VCaP (cell line): ENCODE measurements around the gene TMEM18.
A peak's percentile ranks its signal among the peaks of the same experiment; 100 is the strongest.

Experiments
- H3K27ac ChIP-seq: fragments of 450-650 bp; 2 replicates; pipeline ENCODE4 v1.5.1; 2017
- TF ChIP-seq, protein P1 (sequence below): fragments of 450-650 bp; conservative IDR thresholded peaks from 2 replicates; pipeline ENCODE4 v1.5.1; 2017; ENCODE audit warnings: mild to moderate bottlenecking, moderate library complexity

The TMEM18 gene

DNA sequence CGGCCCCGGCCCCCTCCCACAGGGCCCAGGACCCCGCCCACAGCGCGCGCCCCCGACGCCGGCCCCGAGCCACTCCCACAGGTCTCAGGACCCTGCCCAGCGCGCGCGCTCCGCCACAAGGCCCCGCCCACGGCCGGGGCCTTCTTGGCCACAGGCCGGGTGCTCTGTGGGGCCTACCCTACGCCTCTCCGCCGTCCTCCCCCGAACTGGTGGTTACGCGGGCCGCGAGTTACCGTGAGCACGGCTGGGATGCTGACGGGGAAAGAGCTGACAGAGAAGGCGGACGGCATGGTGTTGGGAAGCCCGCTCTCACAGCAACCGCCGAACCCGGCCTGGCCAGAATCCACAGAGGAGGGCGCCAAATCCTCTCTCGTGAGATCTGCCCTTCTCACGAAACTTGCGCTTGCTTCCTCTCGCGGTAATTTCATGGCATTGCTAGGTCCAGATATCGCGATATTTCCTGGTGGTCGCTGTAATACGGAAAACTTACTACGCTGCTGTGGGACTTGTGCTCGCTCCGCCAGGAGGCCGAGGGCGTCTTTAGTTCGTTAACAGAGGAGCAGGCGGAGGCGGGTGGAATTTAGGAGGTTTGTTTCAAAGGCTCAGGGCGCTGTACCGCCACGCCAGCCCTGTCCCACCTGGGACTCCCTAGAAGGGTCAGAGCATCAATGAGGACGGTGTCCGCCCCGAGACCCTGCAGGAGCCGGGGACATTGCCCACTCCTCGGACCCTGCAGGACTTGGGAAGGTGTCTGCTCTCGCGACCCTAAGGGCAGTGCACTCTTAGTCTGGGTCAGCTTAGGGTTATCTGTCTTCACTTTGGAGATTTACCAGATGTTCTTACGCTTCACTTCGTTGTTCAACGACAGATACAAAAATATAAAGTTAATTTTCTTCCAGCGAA is at the start of gene TMEM18:
Gene TMEM18 (minus strand): TSS at position 351 of the 903 bp plus-strand sequence. CDS start 61 bp downstream, at position 290.
- peak within 1 kb of the TSS; percentile 95 for H3K27ac ChIP-seq
- TF ChIP-seq, protein P1, sequence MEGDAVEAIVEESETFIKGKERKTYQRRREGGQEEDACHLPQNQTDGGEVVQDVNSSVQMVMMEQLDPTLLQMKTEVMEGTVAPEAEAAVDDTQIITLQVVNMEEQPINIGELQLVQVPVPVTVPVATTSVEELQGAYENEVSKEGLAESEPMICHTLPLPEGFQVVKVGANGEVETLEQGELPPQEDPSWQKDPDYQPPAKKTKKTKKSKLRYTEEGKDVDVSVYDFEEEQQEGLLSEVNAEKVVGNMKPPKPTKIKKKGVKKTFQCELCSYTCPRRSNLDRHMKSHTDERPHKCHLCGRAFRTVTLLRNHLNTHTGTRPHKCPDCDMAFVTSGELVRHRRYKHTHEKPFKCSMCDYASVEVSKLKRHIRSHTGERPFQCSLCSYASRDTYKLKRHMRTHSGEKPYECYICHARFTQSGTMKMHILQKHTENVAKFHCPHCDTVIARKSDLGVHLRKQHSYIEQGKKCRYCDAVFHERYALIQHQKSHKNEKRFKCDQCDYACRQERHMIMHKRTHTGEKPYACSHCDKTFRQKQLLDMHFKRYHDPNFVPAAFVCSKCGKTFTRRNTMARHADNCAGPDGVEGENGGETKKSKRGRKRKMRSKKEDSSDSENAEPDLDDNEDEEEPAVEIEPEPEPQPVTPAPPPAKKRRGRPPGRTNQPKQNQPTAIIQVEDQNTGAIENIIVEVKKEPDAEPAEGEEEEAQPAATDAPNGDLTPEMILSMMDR = peak; percentile 61

- TF ChIP-seq, protein P1 = no peak
- no peak overlapping the region for H3K27ac ChIP-seq
Observed at GRCh38 chr2:726169-726568, 49.0 kb upstream of the TMEM18 start.

DNA sequence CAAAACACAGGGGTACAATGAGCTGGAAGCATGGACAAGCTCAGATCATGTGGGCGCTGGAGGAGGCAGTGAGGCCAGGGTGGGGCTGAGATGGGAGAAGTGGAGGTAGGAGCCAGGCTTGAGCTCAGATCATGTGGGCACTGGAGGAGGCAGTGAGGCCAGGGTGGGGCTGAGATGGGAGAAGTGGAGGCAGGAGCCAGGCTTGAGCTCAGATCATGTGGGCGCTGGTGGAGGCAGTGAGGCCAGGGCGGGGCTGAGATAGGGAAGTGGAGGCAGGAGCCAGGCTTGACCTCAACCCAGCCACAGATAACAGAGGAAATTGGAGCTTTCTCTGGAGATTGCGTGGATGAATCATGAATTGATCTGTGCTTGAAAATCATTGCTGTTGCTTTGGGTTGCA is 48.3 kb upstream of the TMEM18 start:
- TF ChIP-seq, protein P1 = no peak
- H3K27ac ChIP-seq = peak overlapping the region; percentile 71

DNA sequence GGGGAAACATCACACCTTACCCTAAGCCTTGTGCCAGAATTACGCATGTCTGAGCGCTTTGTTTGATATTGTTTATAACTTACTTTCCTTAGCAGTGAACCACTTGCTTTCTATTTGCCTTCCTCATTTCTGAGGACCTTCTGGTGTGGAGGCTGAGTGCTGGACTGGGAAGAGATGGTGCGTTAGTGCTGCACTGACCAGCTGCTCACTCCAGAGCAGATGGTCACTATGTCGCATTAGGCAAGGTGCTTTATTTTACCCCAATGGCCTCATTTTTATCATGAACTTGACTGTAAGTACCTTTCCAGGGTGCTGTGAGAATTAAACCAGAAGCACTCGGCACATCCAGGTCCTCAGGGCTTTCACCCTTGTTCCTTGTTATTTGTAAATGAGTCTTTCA is 46.6 kb upstream of the TMEM18 start:
- TF ChIP-seq, protein P1 = no peak
- no peak overlapping the region; the same call in 1 of the 2 replicates for H3K27ac ChIP-seq

DNA sequence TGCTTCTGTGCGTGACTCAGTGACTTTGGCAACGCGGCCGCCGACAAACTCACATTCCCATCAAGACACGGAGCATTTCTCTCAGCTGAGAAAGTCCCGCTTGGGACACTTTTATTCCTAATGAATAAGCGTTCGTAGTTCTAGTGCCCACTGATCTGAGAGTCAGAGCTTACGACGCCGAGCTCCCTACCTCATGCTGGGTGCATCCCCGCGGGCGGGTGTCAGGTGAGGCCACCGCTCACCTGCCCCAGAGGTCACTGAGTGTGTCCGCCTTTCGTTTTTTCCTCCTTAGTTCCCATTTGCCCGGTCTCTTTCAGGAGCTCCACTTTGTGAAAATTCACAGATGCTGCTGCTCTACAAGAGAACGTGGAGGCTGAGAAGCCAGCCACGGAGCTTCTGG is 43.6 kb upstream of the TMEM18 start:
- H3K27ac ChIP-seq = no peak overlapping the region
- TF ChIP-seq, protein P1 = no peak

DNA sequence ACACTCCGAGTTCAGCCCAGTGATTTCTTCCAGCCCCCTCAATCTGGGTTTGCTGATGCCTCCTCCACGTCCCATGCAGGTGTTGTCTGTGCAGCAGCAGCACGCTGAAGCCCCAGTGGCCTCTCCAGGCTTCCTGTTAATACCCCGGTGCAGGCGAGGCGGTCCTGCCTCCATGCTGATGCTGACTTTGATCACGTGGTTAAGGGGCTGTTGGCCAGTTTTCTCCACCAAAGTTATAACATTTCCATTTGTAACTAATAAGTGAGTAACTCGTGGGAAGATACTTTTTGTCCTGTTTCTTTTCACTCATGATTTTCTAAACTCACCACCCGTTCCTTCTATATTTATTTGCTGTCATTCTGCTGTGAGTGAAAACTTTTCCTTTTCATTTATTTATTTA is 42.5 kb upstream of the TMEM18 start:
- no peak overlapping the region for H3K27ac ChIP-seq
- TF ChIP-seq, protein P1 = no peak

- no peak overlapping the region for H3K27ac ChIP-seq
- TF ChIP-seq, protein P1 = no peak
Observed at GRCh38 chr2:719191-719590, 42.0 kb upstream of the TMEM18 start.
